ENCODE data around the gene VCL.

The VCL gene

GRCh38 chr10:74160013-74160412, 162.1 kb downstream of the VCL start:
- no peak for DNase-seq

- DNase-seq = no peak
These were observed 165.6 kb downstream of the VCL start for GRCh38 chr10:74163319-74164068.

- no peak for DNase-seq
These were observed 167.0 kb downstream of the VCL start for GRCh38 chr10:74164716-74165529.

GRCh38 chr10:74165530-74165901, 167.6 kb downstream of the VCL start:
- no peak for DNase-seq

GRCh38 chr10:74167443-74167842, 169.5 kb downstream of the VCL start:
- DNase-seq = no peak
